Stimulated activated CD8-positive, alpha-beta memory T cell treated with anti-CD3 and anti-CD28 coated beads, Interleukin-7, amount 100 ng/mL, for 4 hours (primary cell): ENCODE measurements around the gene TASP1.

Experiments used
- DNase-seq, 2 donors: peaks; one replicate each; pipeline ENCODE4 v3.0.0-alpha.2; 2020; ENCODE audit warnings: low read depth in 2 of 2

TASP1 gene

DNA sequence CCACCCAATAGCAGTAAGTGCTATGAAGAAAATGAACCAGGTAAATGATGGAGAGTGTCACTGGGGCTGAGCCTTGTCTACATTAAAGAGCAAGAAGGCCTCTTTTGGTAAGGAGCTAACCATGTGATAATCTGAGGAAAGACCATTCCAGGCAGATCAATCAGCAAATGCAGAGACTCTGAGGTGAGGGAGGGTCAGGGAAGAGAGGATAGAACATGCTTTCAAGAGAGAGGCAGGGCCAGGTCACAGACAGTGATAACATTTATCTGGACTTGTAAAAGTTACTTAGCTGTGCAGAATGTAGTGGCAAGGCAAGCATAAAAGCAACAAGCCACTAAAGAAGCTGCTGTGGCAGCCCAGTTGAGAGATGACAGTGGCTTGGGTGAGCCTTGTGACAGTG is 197.3 kb downstream of the TASP1 start:
- no peak for DNase-seq

- no peak for DNase-seq
Observed at GRCh38 chr20:13436530-13436929, 202.2 kb downstream of the TASP1 start.

GRCh38 chr20:13432126-13432525 is 206.6 kb downstream of the TASP1 start:
- DNase-seq, result no peak

DNA sequence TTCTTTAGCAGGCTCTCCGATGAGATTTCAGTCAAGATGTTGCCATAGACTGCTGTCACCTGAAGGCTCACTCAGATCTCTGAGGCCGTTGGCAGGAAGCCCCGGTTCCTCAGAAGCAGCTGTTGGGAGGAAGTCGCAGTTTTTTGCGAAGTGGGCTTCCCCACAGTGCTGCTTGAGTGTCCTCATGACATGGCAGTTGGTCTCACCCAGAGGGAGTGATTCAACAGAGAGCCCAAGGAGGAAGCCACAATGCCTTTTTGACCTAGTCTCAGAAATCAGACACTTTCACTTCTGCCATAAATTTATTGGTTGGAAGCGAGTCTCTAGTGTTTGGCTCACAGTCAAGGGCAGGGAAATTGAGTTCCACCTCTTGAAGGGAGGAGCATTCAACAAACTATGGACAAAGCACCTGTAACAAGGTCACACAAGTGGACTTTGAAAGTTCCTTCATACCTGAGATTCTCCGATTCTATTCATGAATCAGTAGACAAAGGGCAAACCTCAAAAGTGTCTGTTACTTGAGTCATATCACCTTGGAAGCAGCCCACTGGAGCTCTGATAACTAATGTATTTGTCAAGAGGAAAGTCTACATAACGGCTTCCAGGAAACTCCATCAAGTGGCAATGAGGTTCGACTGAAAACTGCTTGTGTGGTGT is 208.3 kb downstream of the TASP1 start:
- DNase-seq, result no peak

- no peak for DNase-seq
Observed at GRCh38 chr20:13428684-13429083, 210.0 kb downstream of the TASP1 start.

DNA sequence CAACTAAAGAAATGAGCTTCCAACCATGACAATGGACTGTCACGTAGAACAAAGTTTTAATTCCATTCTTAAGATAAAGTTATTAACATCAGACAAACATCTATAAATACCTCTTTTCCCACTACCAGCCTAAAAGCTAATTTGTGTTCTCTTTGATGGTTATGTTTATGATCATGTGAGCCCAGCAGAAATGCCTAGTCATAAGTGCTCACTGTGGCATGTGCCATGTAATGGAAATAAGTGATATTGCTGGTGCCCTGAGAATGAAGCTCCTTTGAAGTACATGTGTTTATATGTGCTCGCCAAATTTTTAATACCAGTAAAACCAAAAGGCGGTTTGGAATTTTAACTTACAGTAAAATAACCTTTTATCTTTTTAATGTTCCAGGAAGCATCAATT is 211.9 kb downstream of the TASP1 start:
- DNase-seq, result no peak

- no peak for DNase-seq
Observed at GRCh38 chr20:13425381-13426135, 213.2 kb downstream of the TASP1 start.

DNA sequence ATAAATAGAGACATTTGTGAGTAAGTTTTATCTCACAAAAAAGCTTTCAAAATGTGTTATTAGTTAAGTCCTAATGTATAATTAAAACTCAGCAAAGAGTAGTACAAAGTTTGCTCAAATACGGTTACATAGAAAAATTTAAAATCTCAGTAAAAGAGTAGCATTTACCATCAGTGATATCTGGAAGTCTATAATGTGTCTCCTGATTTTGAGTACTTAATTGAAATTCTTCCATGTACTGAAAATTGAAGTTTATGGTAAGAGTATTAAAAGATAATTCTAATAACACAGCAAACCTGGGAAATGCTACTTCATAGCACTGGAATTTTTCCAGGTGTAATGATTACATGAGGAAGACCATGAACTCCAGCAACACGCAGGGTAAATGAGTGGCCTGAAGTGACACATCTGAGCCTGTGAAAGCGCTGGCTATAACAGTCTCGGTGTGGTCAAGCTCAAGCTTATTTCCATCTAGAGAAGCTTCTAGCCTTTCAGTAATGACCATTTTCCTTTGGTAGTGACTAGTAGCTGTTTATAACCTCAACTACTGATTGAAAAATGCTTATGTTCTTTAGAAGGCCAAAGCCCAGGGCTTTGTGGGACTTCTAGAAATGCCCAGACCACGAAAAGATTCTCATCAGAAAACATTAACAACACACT is 214.4 kb downstream of the TASP1 start:
- no peak for DNase-seq

DNA sequence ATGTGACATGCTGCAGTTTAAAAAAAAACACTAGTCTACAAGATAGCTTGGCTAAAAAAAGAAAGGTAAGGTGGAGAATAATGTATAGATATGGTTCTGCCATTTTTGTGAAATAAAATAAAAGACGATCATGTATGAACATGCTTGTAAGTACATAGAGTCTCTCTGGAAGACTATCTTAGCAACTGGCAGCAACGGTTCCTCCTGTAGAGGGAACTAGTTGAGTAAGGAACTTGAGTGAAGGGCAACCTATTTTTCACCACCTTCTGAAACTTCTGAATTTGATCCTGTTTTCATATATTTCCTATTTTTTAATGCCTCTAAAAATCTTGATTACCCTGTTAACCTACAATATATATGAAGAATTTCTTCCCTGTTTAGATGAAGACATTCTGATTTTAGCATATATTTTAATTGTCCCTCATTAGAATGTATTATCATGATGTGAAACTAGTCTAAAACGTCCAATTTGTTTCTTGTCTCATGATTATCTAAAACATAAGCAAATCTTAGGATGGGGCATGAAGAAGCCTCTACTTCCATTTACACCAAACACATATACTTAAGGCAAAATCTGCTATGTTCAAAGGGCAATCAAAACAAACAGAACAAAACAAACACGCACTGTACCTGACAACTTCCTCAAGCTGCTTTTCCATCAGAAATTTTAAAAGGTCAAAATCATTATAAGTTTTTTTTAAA is 215.1 kb downstream of the TASP1 start:
- no peak for DNase-seq

DNA sequence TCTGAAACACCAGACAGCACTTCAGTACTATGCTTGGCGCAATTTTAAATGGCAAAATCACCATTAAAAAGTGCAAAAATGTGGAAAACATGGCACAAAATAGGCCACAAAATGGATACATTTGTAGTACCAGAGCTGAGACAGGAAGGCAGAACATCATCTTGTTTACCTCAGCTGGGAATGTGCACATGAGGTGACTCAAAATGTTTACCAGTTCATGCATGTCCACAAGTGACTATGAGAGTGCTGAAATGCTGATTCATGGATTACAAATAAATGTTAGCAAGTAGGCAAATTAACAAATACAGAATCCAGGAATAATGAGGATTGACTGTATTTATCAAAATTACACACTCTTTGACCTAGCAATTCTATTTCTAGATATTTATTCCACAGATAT is 216.1 kb downstream of the TASP1 start:
- DNase-seq, result no peak

GRCh38 chr20:13420625-13421024 is 218.1 kb downstream of the TASP1 start:
- DNase-seq, result no peak

- no peak for DNase-seq
Observed at GRCh38 chr20:13419477-13419876, 219.3 kb downstream of the TASP1 start.

DNA sequence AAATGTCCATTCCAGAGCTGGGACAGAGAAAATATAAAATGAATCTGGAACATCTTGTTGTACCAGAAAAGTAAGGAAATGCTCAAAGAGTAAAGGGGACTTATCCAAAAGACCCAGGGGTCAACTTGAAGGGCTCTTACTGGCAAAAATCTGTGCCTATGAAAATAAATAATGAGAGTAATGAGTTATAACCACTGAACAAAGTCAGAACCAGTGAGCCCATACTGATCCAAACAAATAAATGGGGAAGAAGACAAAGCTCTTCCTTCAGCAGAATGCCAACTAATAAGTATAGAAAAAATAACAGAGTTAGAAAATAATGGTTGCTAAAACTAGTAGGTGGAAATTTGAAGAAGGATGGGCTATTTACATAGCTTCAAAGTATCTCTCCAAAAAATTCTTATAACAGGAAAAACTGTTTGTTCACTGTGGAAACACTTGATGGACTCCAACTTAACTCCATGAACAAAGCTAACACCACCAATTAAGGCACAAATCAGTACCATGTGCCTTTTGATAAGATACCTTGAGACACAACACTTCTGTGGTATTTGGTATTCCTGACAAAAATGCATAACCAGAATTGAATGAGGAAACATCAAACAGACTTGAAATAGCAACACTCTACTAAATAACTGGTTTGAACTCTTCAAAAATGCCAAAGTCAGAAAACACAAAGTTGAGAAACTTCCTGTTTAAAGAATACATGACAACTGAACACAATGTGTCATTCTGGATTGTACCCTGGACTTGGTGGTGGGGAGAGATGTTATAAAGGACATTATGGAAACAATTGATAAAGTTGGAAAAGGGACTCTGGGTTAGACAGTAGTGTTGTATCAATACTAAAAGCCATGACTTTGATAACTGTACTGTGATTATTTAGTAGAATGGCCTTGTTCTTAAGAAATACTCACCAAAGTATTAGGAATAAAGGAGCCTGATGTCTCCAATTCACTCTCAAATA is 220.2 kb downstream of the TASP1 start:
- no peak for DNase-seq

GRCh38 chr20:13416531-13416930 is 222.2 kb downstream of the TASP1 start:
- no peak for DNase-seq

- no peak for DNase-seq
Observed at GRCh38 chr20:13412806-13413445, 225.8 kb downstream of the TASP1 start.

- no peak for DNase-seq
Observed at GRCh38 chr20:13404293-13404692, 234.4 kb downstream of the TASP1 start.

- no peak for DNase-seq
Observed at GRCh38 chr20:13403453-13403852, 235.3 kb downstream of the TASP1 start.

DNA sequence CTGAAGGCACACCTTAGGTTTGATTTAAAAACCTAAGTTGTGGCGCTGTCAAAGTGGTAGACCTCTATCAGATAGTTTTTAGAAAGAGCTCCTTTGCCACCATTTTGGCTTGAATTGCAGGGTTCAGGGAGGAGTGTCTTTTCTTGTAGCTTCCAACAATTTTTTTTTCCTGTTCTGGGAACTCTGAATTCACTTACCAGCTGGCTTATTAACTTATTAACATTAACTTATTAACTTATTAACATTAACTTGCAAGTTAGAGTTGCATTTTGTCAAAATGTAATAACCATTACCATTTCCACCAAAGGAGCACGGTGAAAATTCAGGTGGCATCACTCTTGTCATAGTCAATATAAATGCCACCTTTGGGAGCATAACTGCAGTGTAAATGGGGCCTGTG is 235.7 kb downstream of the TASP1 start:
- DNase-seq, result no peak

DNA sequence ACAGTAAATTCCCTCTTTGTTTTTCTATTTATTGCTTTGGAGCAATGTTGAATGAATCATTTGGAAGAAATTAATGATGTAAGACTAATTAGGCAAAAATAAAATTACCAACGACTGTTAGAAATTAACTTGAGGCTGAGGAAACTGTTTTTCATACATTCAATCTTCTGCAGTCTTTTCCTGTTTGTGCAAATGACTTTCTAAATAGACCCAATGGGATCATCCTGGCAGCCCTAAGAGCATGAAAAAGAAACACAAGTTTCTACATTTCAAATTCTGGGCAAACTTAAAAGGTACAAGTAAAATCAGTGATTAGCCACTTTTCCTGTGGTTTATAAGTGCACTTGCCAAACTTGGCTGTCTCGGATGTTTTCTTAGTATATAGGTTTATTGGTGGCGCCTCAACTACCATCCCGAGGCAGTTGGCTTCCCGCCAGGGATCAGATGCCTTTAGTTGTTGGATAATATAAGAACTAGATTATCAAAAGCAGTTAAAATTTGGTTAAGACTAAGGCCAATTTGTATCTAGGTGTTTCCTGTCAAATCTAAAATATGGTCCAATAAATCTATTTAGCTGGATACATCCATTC is 236.5 kb downstream of the TASP1 start:
- no peak for DNase-seq

DNA sequence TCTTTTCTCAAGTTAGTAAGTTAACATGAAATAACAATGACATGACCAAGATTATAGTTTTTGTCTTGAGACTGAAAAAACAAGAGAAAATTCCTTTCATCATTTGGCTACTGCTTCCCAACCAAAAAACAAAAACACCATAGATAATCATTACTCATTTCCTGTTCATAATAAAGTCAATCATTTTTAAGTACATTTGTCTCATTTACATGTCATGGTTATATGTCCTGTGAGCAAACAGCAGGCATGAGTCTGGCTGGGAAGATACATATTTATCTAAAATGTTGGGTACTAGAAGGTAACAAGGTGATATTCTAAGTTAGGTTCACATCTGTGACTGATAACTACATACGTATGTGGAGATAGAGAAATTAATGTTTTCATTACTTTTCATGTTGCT is 237.1 kb downstream of the TASP1 start:
- no peak for DNase-seq
